GM04503 (cell line): ENCODE results near the gene MTMR12.

Experiments used
- DNase-seq: peaks from one replicate; pipeline ENCODE4 v3.0.0-alpha.2; 2012; ENCODE audit warnings: low read depth

Gene MTMR12

DNA sequence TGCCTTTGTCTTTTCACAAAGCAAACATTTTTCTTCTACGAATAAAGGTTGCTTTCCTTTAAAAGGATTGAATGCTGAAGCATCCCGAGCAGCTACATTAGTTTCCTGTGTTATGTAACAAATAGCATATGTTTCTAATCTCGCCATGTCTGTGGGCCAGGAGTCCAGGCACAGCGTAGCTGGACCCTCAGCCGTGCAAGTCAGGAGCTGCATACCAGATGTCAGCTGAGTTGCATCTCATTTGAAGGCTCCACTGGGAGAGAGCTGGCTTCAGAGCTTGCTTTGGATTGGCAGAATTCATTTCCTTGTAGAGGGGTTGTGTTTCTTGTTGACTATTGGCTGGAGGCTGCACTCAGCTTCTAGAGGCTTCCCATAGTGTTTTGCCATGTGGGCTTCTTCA, 122.6 kb downstream of the MTMR12 start:
- DNase-seq = peak; percentile 90

DNA sequence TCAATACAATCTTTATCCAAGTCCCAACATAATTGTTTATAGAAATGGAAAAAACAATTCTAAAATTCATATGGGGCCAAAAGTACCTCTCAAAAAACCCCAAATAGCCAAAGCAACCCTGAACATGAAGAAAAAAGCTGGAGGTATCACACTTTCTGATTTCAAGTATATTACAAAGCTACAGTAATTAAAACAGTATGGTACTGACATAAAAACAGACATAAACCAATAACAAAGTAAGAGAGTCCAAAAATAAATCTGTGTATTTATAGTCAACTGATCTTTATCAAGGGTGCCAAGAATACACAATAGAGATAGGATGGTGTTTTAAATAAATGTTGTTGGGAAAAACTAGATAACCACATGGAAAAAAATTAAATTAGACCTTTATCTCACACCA, 125.1 kb downstream of the MTMR12 start:
- DNase-seq = no peak

DNA sequence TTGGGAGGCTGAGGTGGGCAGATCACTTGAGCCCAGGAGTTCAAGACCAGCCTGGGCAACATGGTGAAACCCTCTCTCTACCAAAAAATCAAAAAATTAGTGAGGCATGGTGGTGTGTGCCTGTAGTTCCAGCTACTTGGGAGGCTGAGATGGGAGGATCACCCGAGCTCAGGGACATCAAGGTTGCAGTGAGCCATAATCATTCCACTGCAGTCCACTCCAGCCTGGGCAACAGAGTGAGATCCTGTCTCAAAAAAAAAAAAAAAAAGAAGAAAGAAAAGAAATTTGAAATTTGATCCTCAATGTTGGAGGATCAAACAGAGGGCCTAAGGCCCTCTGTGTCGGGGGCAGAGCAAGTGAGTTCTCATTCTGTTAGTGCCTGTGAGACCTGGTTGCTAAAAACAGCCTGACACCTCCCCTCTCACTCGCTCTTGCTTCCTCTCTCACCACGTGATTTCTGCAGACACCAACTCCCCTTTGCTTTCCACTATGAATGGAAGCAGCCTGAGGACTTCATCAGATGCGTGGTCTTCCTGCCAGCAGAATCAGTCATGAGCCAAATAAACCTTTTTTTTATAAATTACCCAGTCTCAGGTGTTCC, 130.2 kb downstream of the MTMR12 start:
- DNase-seq = no peak
